ENCODE data around the gene REXO5. TPM values are rescaled to one million over a fixed set of nuclear protein-coding genes. Genes with fewer than 3 reads are reported as not detected.

Gene REXO5
- total RNA-seq, 1 experiment from 2014 or later, result 10.4 TPM

DNA sequence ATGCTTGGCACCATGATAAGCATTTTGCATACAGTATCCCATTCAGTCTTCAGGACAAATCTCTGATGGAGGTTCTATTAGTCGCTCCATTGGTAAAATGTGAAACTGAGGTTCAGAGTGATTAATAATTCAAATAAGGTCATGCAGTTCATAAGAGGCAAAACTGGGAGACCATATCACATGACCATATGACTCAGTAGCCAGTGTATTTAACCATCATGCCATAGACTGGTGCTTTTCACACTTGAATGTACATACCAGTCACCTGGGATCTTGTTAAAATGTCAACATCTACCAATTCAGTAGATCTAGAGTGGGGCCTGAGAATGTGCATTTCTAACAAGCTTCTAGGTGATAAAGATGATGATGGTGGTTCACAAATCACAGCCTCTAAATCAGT lies 38.2 kb upstream of the REXO5 start:
- intact Hi-C loops (cut with micrococcal nuclease; ENCODE audit: unreplicated experiment), result no loop called here
- TF ChIP-seq, protein P1, sequence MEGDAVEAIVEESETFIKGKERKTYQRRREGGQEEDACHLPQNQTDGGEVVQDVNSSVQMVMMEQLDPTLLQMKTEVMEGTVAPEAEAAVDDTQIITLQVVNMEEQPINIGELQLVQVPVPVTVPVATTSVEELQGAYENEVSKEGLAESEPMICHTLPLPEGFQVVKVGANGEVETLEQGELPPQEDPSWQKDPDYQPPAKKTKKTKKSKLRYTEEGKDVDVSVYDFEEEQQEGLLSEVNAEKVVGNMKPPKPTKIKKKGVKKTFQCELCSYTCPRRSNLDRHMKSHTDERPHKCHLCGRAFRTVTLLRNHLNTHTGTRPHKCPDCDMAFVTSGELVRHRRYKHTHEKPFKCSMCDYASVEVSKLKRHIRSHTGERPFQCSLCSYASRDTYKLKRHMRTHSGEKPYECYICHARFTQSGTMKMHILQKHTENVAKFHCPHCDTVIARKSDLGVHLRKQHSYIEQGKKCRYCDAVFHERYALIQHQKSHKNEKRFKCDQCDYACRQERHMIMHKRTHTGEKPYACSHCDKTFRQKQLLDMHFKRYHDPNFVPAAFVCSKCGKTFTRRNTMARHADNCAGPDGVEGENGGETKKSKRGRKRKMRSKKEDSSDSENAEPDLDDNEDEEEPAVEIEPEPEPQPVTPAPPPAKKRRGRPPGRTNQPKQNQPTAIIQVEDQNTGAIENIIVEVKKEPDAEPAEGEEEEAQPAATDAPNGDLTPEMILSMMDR (IDR thresholded peaks at IDR 0.05; ENCODE audit: unreplicated experiment), result no peak
- DNase-seq, result no peak
- Mint-ChIP-seq H3K9me3 (ENCODE audit: low read depth, unreplicated experiment) (no peaks in the 10 kb centered on the region), H3K4me1 (ENCODE audit: low read depth, unreplicated experiment) (peaks cover 26% of the 10 kb centered on the region), H3K27me3 (ENCODE audit: unreplicated experiment) (no peaks in the 10 kb centered on the region), H3K36me3 (ENCODE audit: insufficient read depth, unreplicated experiment) (peaks cover 8% of the 10 kb centered on the region), H3K4me3 (ENCODE audit: low read depth, unreplicated experiment) (no peak overlapping the region), H3K27ac (ENCODE audit: unreplicated experiment) (no peak overlapping the region)
- no TSS peak for BruUV-seq (replicated peaks)
- CTCF ChIA-PET, result no interaction called here

DNA sequence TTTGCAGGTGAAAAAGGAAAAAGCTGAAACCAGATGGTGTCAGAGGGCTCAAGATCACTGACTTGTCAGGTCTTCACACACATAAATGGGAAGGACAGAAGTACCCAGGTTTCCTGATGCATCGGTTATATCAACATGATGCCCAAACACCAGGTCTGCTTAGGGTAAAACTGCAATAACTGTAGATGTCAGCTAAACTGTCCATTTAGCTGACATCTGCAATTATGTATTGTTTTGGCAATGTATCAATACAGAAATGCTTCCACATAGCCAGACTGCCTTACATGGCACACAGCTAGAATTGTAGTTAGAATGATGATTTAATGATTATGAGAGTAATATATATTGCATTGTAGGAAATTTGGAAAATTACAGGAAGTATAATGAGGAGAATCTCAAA lies 37.5 kb upstream of the REXO5 start:
- Mint-ChIP-seq H3K36me3 (ENCODE audit: insufficient read depth, unreplicated experiment) (peaks cover 1% of the 10 kb centered on the region), H3K27ac (ENCODE audit: unreplicated experiment) (no peak overlapping the region), H3K27me3 (ENCODE audit: unreplicated experiment) (no peaks in the 10 kb centered on the region), H3K4me3 (ENCODE audit: low read depth, unreplicated experiment) (no peak overlapping the region), H3K4me1 (ENCODE audit: low read depth, unreplicated experiment) (peaks cover 20% of the 10 kb centered on the region), H3K9me3 (ENCODE audit: low read depth, unreplicated experiment) (no peaks in the 10 kb centered on the region)
- TF ChIP-seq, protein P1 (IDR thresholded peaks at IDR 0.05; ENCODE audit: unreplicated experiment), result no peak
- intact Hi-C loops (cut with micrococcal nuclease; ENCODE audit: unreplicated experiment), result no loop called here
- no TSS peak for BruUV-seq (replicated peaks)
- no peak for DNase-seq
- CTCF ChIA-PET, result no interaction called here

DNA sequence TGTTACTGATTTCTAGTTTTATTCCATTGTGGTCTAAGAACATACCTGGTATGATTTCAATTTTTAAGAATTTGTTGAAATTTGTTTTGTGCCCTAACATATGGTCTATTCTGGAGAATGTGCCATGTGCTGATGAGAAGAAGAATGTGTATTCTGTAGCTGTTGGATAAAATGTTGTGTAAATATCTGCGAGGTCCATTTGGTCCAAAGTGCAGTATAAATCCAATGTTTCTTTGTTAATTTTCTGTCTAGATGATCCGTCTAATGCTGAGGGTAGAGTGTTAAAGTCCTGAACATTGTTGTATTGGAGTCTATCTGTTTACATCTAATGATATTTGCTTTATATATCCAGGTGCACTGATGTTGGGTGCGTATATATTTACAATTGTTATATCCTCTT lies 32.6 kb upstream of the REXO5 start:
- CTCF ChIA-PET, result interaction anchor here (0.8 to 1.0 kb wide), 2 partner anchors 33 to 722 kb away, joined by 3 to 4 read pairs; partner anchors contain the start of genes ERI2 and REXO5
- BruUV-seq (replicated peaks), result no TSS peak
- Mint-ChIP-seq H3K4me1 (ENCODE audit: low read depth, unreplicated experiment) (no peaks in the 10 kb centered on the region), H3K27ac (ENCODE audit: unreplicated experiment) (no peak overlapping the region), H3K4me3 (ENCODE audit: low read depth, unreplicated experiment) (no peak overlapping the region), H3K9me3 (ENCODE audit: low read depth, unreplicated experiment) (no peaks in the 10 kb centered on the region), H3K27me3 (ENCODE audit: unreplicated experiment) (no peaks in the 10 kb centered on the region), H3K36me3 (ENCODE audit: insufficient read depth, unreplicated experiment) (peaks cover 6% of the 10 kb centered on the region)
- intact Hi-C loops (cut with micrococcal nuclease; ENCODE audit: unreplicated experiment), result no loop called here
- DNase-seq, result no peak
- TF ChIP-seq, protein P1 (IDR thresholded peaks at IDR 0.05; ENCODE audit: unreplicated experiment), result no peak

GRCh38 chr16:20774703-20775362 lies 31.5 kb upstream of the REXO5 start:
- peak; percentile 84 for DNase-seq
- H3K4me3 Mint-ChIP-seq (ENCODE audit: low read depth, unreplicated experiment), result no peak overlapping the region
- H3K27me3 Mint-ChIP-seq (ENCODE audit: unreplicated experiment), result no peaks in the 10 kb centered on the region
- no peaks in the 10 kb centered on the region for H3K4me1 Mint-ChIP-seq (ENCODE audit: low read depth, unreplicated experiment)
- intact Hi-C loops (cut with micrococcal nuclease; ENCODE audit: unreplicated experiment), result no loop called here
- peaks cover 6% of the 10 kb centered on the region for H3K36me3 Mint-ChIP-seq (ENCODE audit: insufficient read depth, unreplicated experiment)
- TF ChIP-seq, protein P1 (IDR thresholded peaks at IDR 0.05; ENCODE audit: unreplicated experiment), result peak; percentile 87
- no TSS peak for BruUV-seq (replicated peaks)
- no peaks in the 10 kb centered on the region for H3K9me3 Mint-ChIP-seq (ENCODE audit: low read depth, unreplicated experiment)
- H3K27ac Mint-ChIP-seq (ENCODE audit: unreplicated experiment), result no peak overlapping the region
- CTCF ChIA-PET, result interaction anchor here (0.6 to 1.4 kb wide), 3 partner anchors 9 to 34 kb away, joined by 3 to 6 read pairs (median 4); partner anchors contain the start of genes ERI2, REXO5 and THUMPD1

Data from Calu3 (cell line).